HuH-7 (cell line): ENCODE results near the gene AIRE.
A peak's percentile ranks its signal among the peaks of the same experiment; 100 is the strongest.
"Not testable (repeated sequence)": the region's sequence is repeated elsewhere in the genome, so short reads cannot be mapped to it uniquely, and the experiment has no call there.

Experiments
- DNase-seq: peaks from one replicate; pipeline ENCODE4 v3.0.0; 2011; ENCODE audit warnings: low spot score

The AIRE gene

DNA sequence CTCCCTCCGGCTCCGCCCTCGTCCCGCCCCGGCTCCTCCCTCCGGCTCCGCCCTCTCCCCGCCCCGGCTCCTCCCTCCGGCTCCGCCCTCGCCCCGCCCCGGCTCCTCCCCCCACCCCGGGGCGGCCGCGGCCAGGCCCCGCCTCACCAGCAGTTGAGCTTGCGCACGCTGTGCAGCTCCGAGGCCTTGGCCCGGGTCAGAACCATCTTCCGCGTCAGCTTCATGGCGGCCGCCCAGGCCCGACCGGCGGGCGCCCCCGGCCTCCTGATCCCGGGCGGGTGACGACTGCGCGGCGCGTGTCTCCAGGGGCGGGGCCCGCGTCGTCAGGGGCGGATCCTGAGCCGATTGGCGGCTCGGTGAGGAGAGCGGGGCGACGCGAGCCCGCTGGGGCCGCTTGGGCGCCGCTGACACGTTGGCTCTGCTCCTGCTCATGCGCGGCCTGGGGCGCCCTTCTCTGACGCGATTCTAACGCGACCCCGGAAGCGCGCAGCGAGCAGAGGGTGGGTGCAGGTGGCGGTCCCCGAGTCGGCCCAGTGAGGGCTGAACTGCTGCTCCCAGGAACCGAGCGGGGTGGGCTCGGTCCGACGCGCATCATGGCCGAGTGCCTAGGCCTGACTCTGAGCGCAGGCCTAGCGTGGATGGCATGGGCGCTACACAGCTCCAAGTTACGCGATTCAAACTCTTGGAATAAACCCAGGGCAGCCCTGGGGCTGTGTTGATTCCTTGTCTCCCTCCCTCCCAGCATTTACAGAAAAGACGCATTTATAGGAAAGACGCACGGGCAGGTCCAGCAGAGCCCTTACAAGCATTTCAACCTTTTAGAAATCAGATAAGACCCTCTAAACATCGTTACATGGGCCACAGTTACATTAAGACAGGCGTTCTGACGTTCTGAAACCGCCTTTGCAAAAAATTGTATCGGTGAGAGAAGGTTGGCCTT lies 53.6 kb downstream of the AIRE start, which contains the start of gene CFAP410:
CFAP410 (minus strand) TSS at position 420 of the 940 bp plus-strand sequence; CDS start at position 224, 196 bp downstream.
- DNase-seq, result peak; percentile 92

DNA sequence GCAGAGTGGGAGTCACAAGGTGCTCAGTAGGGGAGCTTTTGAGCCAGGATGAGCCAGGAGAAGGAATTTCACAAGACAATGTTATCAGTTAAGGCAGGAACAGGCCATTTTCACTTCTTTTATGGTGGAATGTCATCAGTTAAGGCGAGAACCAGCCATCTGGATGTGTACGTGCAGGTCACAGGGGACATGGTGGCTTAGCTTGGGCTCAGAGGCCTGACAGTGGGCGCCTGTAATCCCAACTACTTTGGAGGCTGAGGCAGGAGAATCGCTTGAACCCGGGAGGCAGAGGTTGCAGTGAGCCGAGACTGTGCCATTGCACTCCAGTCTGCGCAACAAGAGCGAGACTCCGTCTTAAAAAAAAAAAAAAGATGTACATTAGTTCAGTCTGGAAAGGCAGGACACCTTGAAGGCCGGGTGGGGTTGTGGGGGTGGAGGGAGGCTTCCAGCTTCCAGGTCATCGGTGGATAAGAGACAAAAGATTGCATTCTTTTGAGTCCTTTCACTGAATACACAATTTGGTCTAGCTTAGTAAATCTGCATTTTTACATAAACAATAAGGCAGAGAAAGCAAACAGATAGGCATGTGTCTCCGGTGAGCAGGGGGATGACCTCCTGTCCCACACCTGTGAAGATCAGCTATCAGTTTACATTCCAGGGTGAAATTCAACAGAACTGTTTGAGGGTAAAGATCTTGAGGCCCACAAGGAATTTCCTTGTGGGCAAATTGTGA lies 56.2 kb downstream of the AIRE start:
- DNase-seq, result not testable (repeated sequence)

DNA sequence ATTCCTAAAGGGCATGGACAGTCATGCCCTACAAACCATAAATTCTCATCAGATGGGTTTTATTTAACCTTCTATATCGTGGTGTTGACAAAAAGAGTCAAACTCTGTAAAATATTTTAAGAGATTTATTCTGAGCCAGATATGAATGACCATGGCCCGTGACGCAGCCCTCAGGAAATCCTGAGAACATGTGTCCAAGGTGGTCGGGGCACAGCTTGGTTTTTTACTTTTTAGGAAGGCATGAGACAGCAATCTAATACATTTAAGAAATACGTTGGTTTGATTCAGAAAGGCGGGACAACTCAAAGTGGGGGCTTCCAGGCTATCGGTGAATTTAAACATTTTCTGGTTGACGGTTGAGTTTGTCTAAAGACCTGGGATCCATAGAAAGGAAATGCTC lies 57.3 kb downstream of the AIRE start:
- not testable (repeated sequence) for DNase-seq

DNA sequence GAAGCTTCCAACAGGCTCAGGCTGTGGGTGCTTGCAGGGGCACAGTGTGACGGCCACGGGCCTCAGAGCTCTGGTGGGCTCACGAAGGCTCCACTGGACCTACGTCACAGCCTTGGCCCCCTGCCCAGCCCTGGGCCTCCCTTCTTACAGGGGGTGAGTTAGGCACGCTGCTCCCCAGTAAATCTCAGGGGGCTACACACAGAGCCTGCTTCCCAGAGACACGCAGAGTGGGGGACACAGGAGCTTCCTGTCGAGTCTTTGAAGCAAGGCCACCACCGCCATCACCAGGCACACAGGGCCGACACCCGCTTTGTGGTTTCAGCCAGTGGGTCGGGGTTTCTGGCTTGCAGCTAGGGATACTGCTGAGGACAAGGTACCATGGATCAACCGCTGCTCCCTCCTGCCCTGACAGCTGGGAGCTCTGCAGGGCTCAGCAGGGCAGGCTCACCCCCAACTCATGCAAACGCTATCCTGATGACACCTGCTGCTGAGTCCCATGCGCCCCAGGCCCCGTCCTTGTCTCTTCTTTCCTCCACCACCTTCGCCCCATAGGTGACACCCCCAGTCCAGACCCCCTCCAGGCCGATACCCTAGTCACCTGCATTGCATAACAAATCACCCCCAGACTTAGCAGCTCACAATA lies 59.0 kb downstream of the AIRE start:
- no peak for DNase-seq

DNA sequence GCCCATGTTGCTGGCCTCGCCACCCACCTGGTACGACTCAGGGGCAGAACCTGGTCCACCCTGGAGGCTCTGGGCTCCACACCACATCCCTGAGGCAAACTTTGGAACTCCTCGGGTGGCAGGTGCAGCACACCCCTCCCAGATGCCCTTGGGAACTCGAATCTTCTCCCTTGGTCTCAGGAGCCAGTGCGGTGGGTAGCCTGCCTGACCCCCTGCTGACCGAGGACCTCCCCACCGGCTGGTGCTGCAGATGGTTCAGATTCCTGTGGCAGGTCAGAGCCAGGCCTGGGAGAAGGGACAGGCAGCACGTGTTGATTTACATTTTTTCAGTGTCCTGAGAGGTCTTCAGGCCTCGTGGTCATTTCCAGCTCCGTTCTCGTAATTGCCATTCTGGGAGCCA lies 59.8 kb downstream of the AIRE start:
- DNase-seq, result no peak

DNA sequence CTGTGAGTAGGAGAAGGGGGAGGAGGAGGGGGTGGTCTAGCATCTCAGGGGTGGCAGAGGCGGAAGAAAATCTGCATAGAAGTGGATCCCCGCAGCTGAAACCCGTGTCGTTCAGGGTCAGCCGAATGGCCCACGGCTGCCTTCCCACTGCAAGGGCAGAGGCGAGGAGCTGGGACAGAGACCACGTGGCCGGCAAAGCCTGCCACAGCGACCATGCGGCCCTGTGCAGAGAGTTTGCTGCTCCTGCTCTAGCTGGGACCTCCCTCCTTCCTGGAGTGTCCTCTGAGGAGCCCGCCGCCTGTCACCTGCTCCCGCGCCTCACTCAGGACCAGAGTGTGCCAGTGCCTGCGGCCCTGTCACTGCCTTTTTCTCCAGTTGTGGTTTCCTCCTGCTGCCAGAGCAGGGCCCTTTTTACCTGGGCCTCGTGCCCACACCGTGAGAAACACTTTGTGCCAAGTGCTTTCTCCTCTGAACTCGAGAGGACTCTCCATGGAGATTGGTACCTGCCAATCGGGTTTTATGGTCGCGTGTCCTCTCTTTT lies 62.3 kb downstream of the AIRE start:
- DNase-seq, result no peak
